Measurements from ENCODE around the gene GNG7.

GNG7 gene

DNA sequence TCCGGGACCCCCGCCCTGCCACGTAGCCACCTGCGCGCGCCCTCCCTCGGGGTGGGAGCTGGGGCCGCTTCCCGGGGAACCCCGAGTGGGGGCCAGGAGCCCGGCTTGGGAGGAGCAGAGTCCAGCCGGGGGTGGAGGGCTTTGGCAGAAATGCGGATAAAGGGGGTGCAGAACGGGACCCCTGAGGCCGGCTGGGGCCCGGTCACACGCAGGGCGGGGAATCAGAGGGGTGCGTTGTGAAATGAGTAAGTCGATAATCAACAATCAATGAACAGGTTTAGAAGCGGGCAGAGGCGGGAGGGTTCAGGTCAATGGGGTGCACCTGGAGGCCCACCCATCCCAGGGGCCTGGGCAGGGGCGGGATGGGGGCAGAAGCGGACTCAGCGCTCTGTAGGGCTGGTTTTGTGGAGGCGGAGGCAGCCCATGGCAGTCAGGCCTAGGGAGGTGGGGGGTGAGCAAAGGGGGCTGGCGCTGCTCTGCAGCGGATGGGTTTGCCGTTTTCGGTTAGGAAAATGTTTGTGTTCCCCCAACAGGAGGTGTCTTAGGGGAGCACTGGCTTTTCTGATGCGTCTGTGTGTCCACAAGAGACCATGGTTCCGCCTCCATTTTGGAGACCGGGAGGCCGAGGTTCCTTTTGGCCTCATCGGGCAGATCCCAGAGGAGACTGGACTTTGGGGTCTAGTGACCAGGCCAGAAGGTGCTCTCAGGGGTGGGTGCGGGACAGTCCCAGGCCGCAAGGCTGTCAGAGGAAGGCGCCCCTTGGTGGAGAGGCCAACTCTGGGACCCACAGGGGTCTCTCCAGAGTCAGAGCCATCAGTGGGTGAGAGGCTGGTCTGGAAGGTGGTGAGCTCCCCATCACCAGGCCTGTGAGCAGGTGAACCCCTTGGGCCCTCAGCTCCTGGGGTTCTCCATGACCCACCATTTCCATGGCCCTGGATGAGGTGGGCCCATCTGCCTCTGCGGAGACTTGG, 19.4 kb upstream of the GNG7 start:
- TF ChIP-seq, protein P1, sequence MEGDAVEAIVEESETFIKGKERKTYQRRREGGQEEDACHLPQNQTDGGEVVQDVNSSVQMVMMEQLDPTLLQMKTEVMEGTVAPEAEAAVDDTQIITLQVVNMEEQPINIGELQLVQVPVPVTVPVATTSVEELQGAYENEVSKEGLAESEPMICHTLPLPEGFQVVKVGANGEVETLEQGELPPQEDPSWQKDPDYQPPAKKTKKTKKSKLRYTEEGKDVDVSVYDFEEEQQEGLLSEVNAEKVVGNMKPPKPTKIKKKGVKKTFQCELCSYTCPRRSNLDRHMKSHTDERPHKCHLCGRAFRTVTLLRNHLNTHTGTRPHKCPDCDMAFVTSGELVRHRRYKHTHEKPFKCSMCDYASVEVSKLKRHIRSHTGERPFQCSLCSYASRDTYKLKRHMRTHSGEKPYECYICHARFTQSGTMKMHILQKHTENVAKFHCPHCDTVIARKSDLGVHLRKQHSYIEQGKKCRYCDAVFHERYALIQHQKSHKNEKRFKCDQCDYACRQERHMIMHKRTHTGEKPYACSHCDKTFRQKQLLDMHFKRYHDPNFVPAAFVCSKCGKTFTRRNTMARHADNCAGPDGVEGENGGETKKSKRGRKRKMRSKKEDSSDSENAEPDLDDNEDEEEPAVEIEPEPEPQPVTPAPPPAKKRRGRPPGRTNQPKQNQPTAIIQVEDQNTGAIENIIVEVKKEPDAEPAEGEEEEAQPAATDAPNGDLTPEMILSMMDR (IDR thresholded peaks at IDR 0.05; ENCODE audit: insufficient read depth, low read depth, low read length, missing control alignments), result no peak
- no peak for DNase-seq (ENCODE audit: low read depth)
- no peak overlapping the region; the same call in 1 of the 2 replicates for H3K4me3 ChIP-seq (ENCODE audit: low read depth, low read length)

DNA sequence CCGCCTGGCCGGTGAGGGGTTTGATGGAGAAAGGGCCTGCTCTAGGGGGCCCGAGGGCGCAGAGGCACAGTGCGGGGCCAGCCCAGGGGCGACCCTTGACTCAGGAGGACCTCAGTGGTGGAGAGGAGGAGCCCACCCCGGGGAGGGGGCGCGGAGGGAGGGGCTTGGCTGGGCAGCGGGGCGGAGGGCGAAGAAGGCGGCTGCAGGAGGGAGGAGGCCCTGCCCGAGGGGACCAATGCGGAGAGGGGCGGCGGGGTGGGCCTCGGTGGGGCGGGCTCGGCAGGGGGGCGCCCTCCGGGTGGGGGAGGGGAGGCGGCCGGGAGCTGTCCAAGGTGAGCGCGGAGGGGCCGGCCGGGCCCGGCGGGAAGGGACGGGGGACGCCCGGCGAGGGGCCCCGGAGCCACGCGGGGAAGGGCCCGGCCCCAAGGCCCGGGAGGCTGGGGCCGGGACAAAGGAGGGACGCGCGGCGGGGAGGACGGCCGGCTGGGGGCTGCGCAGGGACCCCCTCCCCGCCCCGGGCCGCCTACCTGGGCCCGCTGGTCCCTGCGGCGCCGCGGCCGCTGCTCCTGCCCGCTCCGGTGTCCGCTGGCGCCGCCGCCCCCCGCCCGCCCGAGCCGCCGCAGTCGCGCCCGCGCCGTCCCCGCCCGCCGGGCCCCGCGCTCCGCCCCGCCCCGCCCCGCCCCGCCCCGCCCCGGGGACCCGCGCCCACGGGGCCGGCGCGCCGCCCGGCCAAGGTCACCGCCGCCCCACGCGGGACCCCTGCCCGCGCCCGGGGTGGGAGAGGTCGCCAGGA, 18.5 kb upstream of the GNG7 start, which contains the start of gene DIRAS1:
DIRAS1 (minus strand) TSS at position 596 of the 793 bp plus-strand sequence. CDS start 3,566 bp downstream, outside the sequence.
- DNase-seq (ENCODE audit: low read depth), result no peak
- no peak within 1 kb of the TSS; the same call in 1 of the 2 replicates for H3K4me3 ChIP-seq (ENCODE audit: low read depth, low read length)
- TF ChIP-seq, protein P1 (IDR thresholded peaks at IDR 0.05; ENCODE audit: insufficient read depth, low read depth, low read length, missing control alignments), result no peak

DNA sequence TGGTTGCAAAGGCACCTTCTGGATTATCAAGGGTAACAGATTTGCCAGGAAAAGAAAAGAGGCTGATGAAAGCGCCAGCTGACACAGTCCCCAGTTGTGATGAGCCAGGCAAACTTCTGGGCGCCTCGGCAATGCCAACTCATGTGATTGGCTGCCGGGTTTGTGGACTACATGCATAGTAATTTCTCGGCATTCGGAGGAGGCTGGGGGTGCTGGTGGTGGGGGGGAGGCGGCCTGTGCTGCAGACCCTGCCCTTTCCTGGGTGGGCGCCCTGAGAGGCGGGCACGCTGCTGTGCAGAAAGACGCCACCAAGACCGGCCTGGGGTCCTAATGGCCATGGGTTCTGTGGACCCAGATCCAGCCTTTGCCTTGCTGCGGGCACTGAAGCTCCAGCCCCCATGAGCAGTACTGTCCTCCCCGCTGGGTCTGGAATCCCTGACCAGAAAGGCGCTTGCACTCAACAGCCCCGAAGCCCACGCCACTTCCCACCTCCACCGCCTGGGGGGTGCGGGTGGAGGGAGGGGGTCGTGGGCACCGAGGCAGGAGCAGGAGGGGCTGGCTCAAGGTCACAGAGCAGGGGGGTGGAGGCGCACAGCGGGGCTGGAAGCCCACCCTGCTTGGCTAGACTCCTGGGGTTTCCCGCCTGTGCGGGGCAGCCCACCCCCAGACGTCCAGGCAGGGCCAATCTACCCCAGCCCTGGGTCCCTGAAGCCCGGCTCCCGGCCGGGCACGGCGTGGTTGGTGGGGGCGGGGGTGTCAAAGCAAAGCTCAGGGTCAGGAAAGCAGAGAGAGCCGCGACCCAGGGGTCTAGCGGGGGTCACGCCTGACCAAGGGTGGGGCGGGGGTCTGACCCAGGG, 17.7 kb upstream of the GNG7 start:
- DNase-seq (ENCODE audit: low read depth), result no peak
- TF ChIP-seq, protein P1 (IDR thresholded peaks at IDR 0.05; ENCODE audit: insufficient read depth, low read depth, low read length, missing control alignments), result no peak
- no peak overlapping the region for H3K4me3 ChIP-seq (ENCODE audit: low read depth, low read length)

DNA sequence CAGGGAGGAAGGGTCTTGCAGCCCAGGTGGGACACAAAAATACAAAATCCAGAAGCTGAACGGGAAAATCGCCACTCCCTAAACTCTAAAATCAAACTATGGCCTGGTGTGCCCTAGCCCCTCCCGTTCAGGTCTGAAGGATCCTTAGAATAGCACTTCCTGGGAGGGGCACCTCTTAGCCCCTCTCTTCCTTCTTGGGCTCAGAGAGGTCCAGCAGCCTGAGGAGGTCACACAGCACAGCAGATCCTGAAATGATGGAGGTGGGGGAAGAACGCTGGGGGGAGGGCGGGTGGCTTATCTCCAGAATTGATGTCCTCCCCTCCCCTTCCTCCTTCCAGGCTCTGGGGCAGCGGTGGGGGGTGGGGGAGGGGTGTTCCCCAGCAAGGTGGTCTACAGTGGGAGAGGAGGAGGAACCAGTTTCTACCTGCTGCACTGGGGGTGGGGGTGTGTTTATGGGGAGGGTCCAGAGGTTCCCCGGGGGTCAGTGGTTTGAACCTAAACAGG, 16.8 kb upstream of the GNG7 start:
- H3K4me3 ChIP-seq (ENCODE audit: low read depth, low read length), result no peak overlapping the region
- no peak for DNase-seq (ENCODE audit: low read depth)
- TF ChIP-seq, protein P1 (IDR thresholded peaks at IDR 0.05; ENCODE audit: insufficient read depth, low read depth, low read length, missing control alignments), result no peak

DNA sequence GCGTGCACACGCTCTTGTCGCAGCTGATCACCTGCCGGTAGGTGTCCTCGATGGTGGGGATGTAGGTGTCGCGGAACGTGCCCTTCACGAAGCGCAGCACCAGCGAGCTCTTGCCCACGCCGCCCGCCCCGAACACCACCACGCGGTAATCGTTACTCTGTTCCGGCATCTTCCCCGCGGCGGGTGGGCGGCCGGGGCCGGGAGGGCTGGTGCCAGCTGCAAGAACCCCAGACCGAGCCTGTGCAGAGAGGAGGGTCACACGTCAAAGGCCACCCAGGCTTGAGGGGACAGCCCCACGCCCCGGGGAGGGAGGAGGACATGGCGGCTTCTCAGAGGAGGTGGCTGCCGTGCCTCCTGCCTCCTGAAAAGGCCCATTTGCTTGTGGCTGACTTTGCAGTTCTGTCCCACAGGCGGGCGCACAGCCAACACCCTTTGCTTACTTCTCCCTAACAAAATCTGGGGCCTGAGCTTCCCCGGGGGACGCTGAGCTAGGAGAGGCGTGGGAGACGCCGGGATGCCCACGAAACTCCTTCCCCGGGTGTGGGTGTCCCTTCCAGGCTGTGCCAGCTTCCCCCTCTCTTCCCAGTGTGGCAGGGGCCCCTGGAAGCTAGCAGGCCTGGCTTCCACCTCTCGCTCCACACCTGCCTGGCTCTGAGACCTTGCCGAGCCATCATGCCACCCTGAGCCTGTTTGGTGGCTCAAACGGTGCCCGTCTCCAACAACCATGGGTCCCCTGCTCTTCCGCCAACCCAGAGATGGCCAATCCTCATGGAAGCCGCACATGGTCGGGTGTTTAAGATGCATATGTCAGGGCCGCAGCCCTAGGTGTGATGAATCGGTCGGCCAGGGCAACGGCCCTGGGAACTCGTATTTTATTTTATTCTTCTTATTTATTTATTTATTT, 15.4 kb upstream of the GNG7 start:
- no peak for DNase-seq (ENCODE audit: low read depth)

More for the DNA sequence above, 15.4 kb upstream of the GNG7 start:
- TF ChIP-seq, protein P1 (IDR thresholded peaks at IDR 0.05; ENCODE audit: insufficient read depth, low read depth, low read length, missing control alignments), result no peak
- H3K4me3 ChIP-seq (ENCODE audit: low read depth, low read length), result no peak overlapping the region
